ENCODE measurements around the gene NID1. TPM values are rescaled to one million over a fixed set of nuclear protein-coding genes. Genes with fewer than 3 reads are reported as not detected.

NID1 gene
- total RNA-seq, 1 donor from 2014 or later, result 73.0 TPM

- H3K9me3 ChIP-seq (ENCODE audit: insufficient read depth, low read depth, low read length), result no peaks in the 10 kb centered on the region
- H4K20me1 ChIP-seq (ENCODE audit: insufficient read depth, low read length), result no peaks in the 10 kb centered on the region
- no peaks in the 10 kb centered on the region for H3K27me3 Mint-ChIP-seq (ENCODE audit: low read depth, unreplicated experiment)
- FAIRE-seq (no peak), DNase-seq (ENCODE audit: low read depth) (no peak)
- H3K36me3 ChIP-seq (ENCODE audit: insufficient read depth, low read length), result peaks cover 5% of the 10 kb centered on the region
- TF ChIP-seq EZH2 (IDR thresholded peaks at IDR 0.05; ENCODE audit: insufficient read depth, low read length) (no peak), CTCF (IDR thresholded peaks at IDR 0.05; ENCODE audit: insufficient read depth, low read depth, low read length) (no peak)
- no peak overlapping the region for H3K4me3 ChIP-seq (ENCODE audit: insufficient read depth, low read depth, low read length)
- H3K27ac ChIP-seq (ENCODE audit: low read depth, low read length), result no peak overlapping the region
- H3K4me2 ChIP-seq (ENCODE audit: low read length), result no peak overlapping the region
- H2AFZ ChIP-seq (ENCODE audit: low read depth, low read length), result no peak overlapping the region
- H3K4me1 Mint-ChIP-seq (ENCODE audit: low read depth, unreplicated experiment), result peaks cover 9% of the 10 kb centered on the region
- no peak overlapping the region for H3K4me3 Mint-ChIP-seq (ENCODE audit: unreplicated experiment)
- no peaks in the 10 kb centered on the region for H3K4me1 ChIP-seq (ENCODE audit: insufficient read depth, low read length)
- peaks cover 17% of the 10 kb centered on the region for H3K9me3 Mint-ChIP-seq (ENCODE audit: unreplicated experiment)
- H3K79me2 ChIP-seq (ENCODE audit: insufficient read depth, low read length), result no peaks in the 10 kb centered on the region
- peaks cover 28% of the 10 kb centered on the region for H3K36me3 Mint-ChIP-seq (ENCODE audit: low read depth, unreplicated experiment)
- no peaks in the 10 kb centered on the region for H3K27me3 ChIP-seq (ENCODE audit: insufficient read depth, low read length)
- no peak overlapping the region for H3K27ac Mint-ChIP-seq (ENCODE audit: unreplicated experiment)
- no peak overlapping the region for H3K9ac ChIP-seq (ENCODE audit: low read length)
Observed at GRCh38 chr1:235993652-235994051, 71.2 kb downstream of the NID1 start.

- DNase-seq (ENCODE audit: low read depth) (no peak), FAIRE-seq (no peak)
- no peak overlapping the region for H3K27ac ChIP-seq (ENCODE audit: low read depth, low read length)
- Mint-ChIP-seq H3K9me3 (ENCODE audit: unreplicated experiment) (peaks cover 24% of the 10 kb centered on the region), H3K27ac (ENCODE audit: unreplicated experiment) (no peak overlapping the region), H3K27me3 (ENCODE audit: low read depth, unreplicated experiment) (no peaks in the 10 kb centered on the region), H3K36me3 (ENCODE audit: low read depth, unreplicated experiment) (peaks cover 35% of the 10 kb centered on the region), H3K4me3 (ENCODE audit: unreplicated experiment) (no peak overlapping the region), H3K4me1 (ENCODE audit: low read depth, unreplicated experiment) (peaks cover 6% of the 10 kb centered on the region)
- H3K4me1 ChIP-seq (ENCODE audit: insufficient read depth, low read length), result no peaks in the 10 kb centered on the region
- H4K20me1 ChIP-seq (ENCODE audit: insufficient read depth, low read length), result no peaks in the 10 kb centered on the region
- H3K36me3 ChIP-seq (ENCODE audit: insufficient read depth, low read length), result peaks cover 5% of the 10 kb centered on the region
- no peak overlapping the region for H2AFZ ChIP-seq (ENCODE audit: low read depth, low read length)
- no peaks in the 10 kb centered on the region for H3K9me3 ChIP-seq (ENCODE audit: insufficient read depth, low read depth, low read length)
- TF ChIP-seq CTCF (IDR thresholded peaks at IDR 0.05; ENCODE audit: insufficient read depth, low read depth, low read length), result no peak
- TF ChIP-seq EZH2 (IDR thresholded peaks at IDR 0.05; ENCODE audit: insufficient read depth, low read length), result no peak
- no peak overlapping the region for H3K4me3 ChIP-seq (ENCODE audit: insufficient read depth, low read depth, low read length)
- H3K4me2 ChIP-seq (ENCODE audit: low read length), result no peak overlapping the region
- no peaks in the 10 kb centered on the region for H3K27me3 ChIP-seq (ENCODE audit: insufficient read depth, low read length)
- H3K9ac ChIP-seq (ENCODE audit: low read length), result no peak overlapping the region
- H3K79me2 ChIP-seq (ENCODE audit: insufficient read depth, low read length), result no peaks in the 10 kb centered on the region
Observed at GRCh38 chr1:235992868-235993267, 72.0 kb downstream of the NID1 start.

GRCh38 chr1:235992346-235992745 lies 72.5 kb downstream of the NID1 start:
- Histone ChIP-seq H3K4me2 (ENCODE audit: low read length) (no peak overlapping the region), H3K27ac (ENCODE audit: low read depth, low read length) (no peak overlapping the region), H3K27me3 (ENCODE audit: insufficient read depth, low read length) (no peaks in the 10 kb centered on the region), H3K9me3 (ENCODE audit: insufficient read depth, low read depth, low read length) (no peaks in the 10 kb centered on the region), H3K79me2 (ENCODE audit: insufficient read depth, low read length) (no peaks in the 10 kb centered on the region), H4K20me1 (ENCODE audit: insufficient read depth, low read length) (no peaks in the 10 kb centered on the region), H3K4me3 (ENCODE audit: insufficient read depth, low read depth, low read length) (no peak overlapping the region), H2AFZ (ENCODE audit: low read depth, low read length) (no peak overlapping the region), H3K4me1 (ENCODE audit: insufficient read depth, low read length) (no peaks in the 10 kb centered on the region), H3K9ac (ENCODE audit: low read length) (no peak overlapping the region), H3K36me3 (ENCODE audit: insufficient read depth, low read length) (peaks cover 5% of the 10 kb centered on the region)
- TF ChIP-seq CTCF (IDR thresholded peaks at IDR 0.05; ENCODE audit: insufficient read depth, low read depth, low read length) (no peak), EZH2 (IDR thresholded peaks at IDR 0.05; ENCODE audit: insufficient read depth, low read length) (no peak)
- FAIRE-seq (no peak), DNase-seq (ENCODE audit: low read depth) (no peak)
- H3K9me3 Mint-ChIP-seq (ENCODE audit: unreplicated experiment), result peaks cover 24% of the 10 kb centered on the region
- no peak overlapping the region for H3K27ac Mint-ChIP-seq (ENCODE audit: unreplicated experiment)
- H3K27me3 Mint-ChIP-seq (ENCODE audit: low read depth, unreplicated experiment), result no peaks in the 10 kb centered on the region
- no peak overlapping the region for H3K4me3 Mint-ChIP-seq (ENCODE audit: unreplicated experiment)
- H3K36me3 Mint-ChIP-seq (ENCODE audit: low read depth, unreplicated experiment), result peaks cover 40% of the 10 kb centered on the region
- H3K4me1 Mint-ChIP-seq (ENCODE audit: low read depth, unreplicated experiment), result peaks cover 5% of the 10 kb centered on the region

Measured in astrocyte (in vitro differentiated cells and primary cell).